Esophagus squamous epithelium (tissue), 5 donors: Measurements from ENCODE around the gene CLEC4G. TPM values are rescaled to one million over a fixed set of nuclear protein-coding genes. Genes with fewer than 3 reads are reported as not detected.

Experiments
- DNase-seq: peaks from one replicate; lab custom pipeline; 2025; lab: John Stamatoyannopoulos, UW
- H3K27ac ChIP-seq, 4 donors: fragments of 200-600 bp; sonication (generic); one replicate each; pipeline ENCODE4 v1.5.1; 2016 to 2019; ENCODE audit warnings: mild to moderate bottlenecking in 1 of 4
- H3K27me3 ChIP-seq, 4 donors: fragments of 200-600 bp; sonication (generic); 1 replicate in 3 of 4; 2 replicates in 1 of 4; pipeline versions ENCODE4 v1.5.1 to v1.6.0; 2017 to 2021; ENCODE audit warnings: antibody characterized with exemption in 1 of 4
- H3K36me3 ChIP-seq, 3 donors: fragments of 200-600 bp; sonication (generic); one replicate each; pipeline ENCODE4 v1.5.1; 2016 to 2019
- H3K4me1 ChIP-seq, 3 donors: fragments of 200-600 bp; sonication (generic); one replicate each; pipeline ENCODE4 v1.5.1; 2017 to 2019
- H3K4me3 ChIP-seq, 4 donors: fragments of 200-600 bp; sonication (generic); 1 replicate in 3 of 4; 2 replicates in 1 of 4; pipeline ENCODE4 v1.5.1; 2016 to 2019; ENCODE audit warnings: mild to moderate bottlenecking in 2 of 4, moderate library complexity in 1 of 4
- H3K9me3 ChIP-seq, 3 donors: fragments of 200-600 bp; sonication (generic); one replicate each; pipeline ENCODE4 v1.5.1; 2016 to 2019
- POLR2A ChIP-seq, 4 donors: fragments of 450-650 bp; IDR thresholded peaks; one replicate each; pipeline ENCODE4 v1.6.1; 2017; ENCODE audit warnings: antibody characterized with exemption in 4 of 4, mild to moderate bottlenecking in 4 of 4, moderate library complexity in 3 of 4
- WGBS, 2 donors: methylation state at CpG; one replicate each; pipeline ENCODE4 v1.1.5; 2018; 5-methylcytosine and 5-hydroxymethylcytosine counted together
- intact Hi-C: fragments of 100-400 bp; cut with DNase I; formaldehyde crosslinking; loops from one replicate; pipeline ENCODE4 v1.15.0; 2022
- total RNA-seq, 4 donors: library from RNA; depleted of rRNA; stranded (reverse); fragments of >200 nt; gene quantifications; one replicate each; pipeline ENCODE4 v1.1.0, GENCODE V29; 2016
- TF ChIP-seq, protein P1 (sequence below), 6 experiments: fragments of 450-650 bp in 4 of 6; fragments of 200-600 bp in 2 of 6; sonication (generic) in 2 of 6; IDR thresholded peaks; one replicate each; pipeline ENCODE4 v1.5.1; 2016 to 2019; ENCODE audit warnings: antibody characterized with exemption in 6 of 6, mild to moderate bottlenecking in 4 of 6, moderate library complexity in 4 of 6
- donor health status: DM: yes; HTN: yes; CAD: no.

The CLEC4G gene
- total RNA-seq, 4 donors from 2014 or later: 0.18 to 3.2 (median 1.1) TPM; not detected in 1

- Histone ChIP-seq H3K27ac (peak overlapping the region in 1 of 4 donors; percentile 34), H3K27me3 (peaks cover 5 to 68% (median 10%) of the 10 kb centered on the region in 4 donors), H3K36me3 (no peaks in the 10 kb centered on the region), H3K4me3 (no peak overlapping the region), H3K4me1 (peaks cover 0 to 8% (median 0%) of the 10 kb centered on the region in 3 donors), H3K9me3 (no peaks in the 10 kb centered on the region)
- DNase-seq: no peak
- 41 to 54% methylated on average over 12 of the region's 12 CpGs for WGBS, 2 donors
- TF ChIP-seq POLR2A (IDR thresholded peaks at IDR 0.05): no peak
- TF ChIP-seq, protein P1, sequence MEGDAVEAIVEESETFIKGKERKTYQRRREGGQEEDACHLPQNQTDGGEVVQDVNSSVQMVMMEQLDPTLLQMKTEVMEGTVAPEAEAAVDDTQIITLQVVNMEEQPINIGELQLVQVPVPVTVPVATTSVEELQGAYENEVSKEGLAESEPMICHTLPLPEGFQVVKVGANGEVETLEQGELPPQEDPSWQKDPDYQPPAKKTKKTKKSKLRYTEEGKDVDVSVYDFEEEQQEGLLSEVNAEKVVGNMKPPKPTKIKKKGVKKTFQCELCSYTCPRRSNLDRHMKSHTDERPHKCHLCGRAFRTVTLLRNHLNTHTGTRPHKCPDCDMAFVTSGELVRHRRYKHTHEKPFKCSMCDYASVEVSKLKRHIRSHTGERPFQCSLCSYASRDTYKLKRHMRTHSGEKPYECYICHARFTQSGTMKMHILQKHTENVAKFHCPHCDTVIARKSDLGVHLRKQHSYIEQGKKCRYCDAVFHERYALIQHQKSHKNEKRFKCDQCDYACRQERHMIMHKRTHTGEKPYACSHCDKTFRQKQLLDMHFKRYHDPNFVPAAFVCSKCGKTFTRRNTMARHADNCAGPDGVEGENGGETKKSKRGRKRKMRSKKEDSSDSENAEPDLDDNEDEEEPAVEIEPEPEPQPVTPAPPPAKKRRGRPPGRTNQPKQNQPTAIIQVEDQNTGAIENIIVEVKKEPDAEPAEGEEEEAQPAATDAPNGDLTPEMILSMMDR (IDR thresholded peaks at IDR 0.05): no peak
- intact Hi-C loops: no loop called here
Observed at GRCh38 chr19:7734220-7735203, 2.6 kb upstream of the CLEC4G start.

GRCh38 chr19:7733376-7733775 is 1.5 kb upstream of the CLEC4G start:
- H3K4me1 ChIP-seq: peaks cover 0 to 8% (median 3%) of the 10 kb centered on the region in 3 donors
- WGBS, 2 donors: 68 to 78% methylated on average over 6 of the region's 6 CpGs
- intact Hi-C loops: no loop called here

GRCh38 chr19:7731615-7732014 is 295 bp downstream of the CLEC4G start:
- Histone ChIP-seq H3K27ac (no peak overlapping the region), H3K9me3 (no peaks in the 10 kb centered on the region), H3K36me3 (no peaks in the 10 kb centered on the region), H3K27me3 (peaks cover 5 to 79% (median 12%) of the 10 kb centered on the region in 4 donors), H3K4me3 (no peak overlapping the region), H3K4me1 (peaks cover 0 to 8% (median 3%) of the 10 kb centered on the region in 3 donors)
- no peak for DNase-seq
- intact Hi-C loops: no loop called here
- WGBS, 2 donors: 75 to 82% methylated on average over 2 to 3 of the region's 5 CpGs
- TF ChIP-seq, protein P1 (IDR thresholded peaks at IDR 0.05): no peak
- TF ChIP-seq POLR2A (IDR thresholded peaks at IDR 0.05): no peak

More at GRCh38 chr19:7733376-7733775, 1.5 kb upstream of the CLEC4G start:
- Histone ChIP-seq H3K36me3 (no peaks in the 10 kb centered on the region), H3K9me3 (no peaks in the 10 kb centered on the region), H3K27ac (no peak overlapping the region), H3K4me3 (no peak overlapping the region), H3K27me3 (peaks cover 5 to 71% (median 12%) of the 10 kb centered on the region in 4 donors)
- no peak for TF ChIP-seq POLR2A (IDR thresholded peaks at IDR 0.05)
- TF ChIP-seq, protein P1 (IDR thresholded peaks at IDR 0.05): no peak
- no peak for DNase-seq

- no peak overlapping the region for H3K27ac ChIP-seq
- H3K27me3 ChIP-seq: peaks cover 5 to 83% (median 12%) of the 10 kb centered on the region in 4 donors
- 53% methylated on average over 11 of the region's 39 CpGs; no CpG with 5 or more reads in 1 of the 2 donors for WGBS, 2 donors
- H3K36me3 ChIP-seq: no peaks in the 10 kb centered on the region
- no peak for DNase-seq
- intact Hi-C loops: no loop called here
- peaks cover 0 to 8% (median 3%) of the 10 kb centered on the region in 3 donors for H3K4me1 ChIP-seq
- H3K4me3 ChIP-seq: no peak overlapping the region
- TF ChIP-seq POLR2A (IDR thresholded peaks at IDR 0.05): no peak
- TF ChIP-seq, protein P1 (IDR thresholded peaks at IDR 0.05): no peak
- no peaks in the 10 kb centered on the region for H3K9me3 ChIP-seq
Observed at GRCh38 chr19:7731218-7731595, 703 bp downstream of the CLEC4G start.
